NCI-H1092 treated with DMSO at 0.1 percent for 48 hours (cell line): Measurements from ENCODE around the gene PRKG2.
A peak's percentile ranks its signal among the peaks of the same experiment; 100 is the strongest.
"Not testable (repeated sequence)": the region's sequence is repeated elsewhere in the genome, so short reads cannot be mapped to it uniquely, and the experiment has no call there.

Experiments used
- DNase-seq: peaks from one replicate; lab custom pipeline; 2025; lab: John Stamatoyannopoulos, UW

PRKG2 gene, protein sequence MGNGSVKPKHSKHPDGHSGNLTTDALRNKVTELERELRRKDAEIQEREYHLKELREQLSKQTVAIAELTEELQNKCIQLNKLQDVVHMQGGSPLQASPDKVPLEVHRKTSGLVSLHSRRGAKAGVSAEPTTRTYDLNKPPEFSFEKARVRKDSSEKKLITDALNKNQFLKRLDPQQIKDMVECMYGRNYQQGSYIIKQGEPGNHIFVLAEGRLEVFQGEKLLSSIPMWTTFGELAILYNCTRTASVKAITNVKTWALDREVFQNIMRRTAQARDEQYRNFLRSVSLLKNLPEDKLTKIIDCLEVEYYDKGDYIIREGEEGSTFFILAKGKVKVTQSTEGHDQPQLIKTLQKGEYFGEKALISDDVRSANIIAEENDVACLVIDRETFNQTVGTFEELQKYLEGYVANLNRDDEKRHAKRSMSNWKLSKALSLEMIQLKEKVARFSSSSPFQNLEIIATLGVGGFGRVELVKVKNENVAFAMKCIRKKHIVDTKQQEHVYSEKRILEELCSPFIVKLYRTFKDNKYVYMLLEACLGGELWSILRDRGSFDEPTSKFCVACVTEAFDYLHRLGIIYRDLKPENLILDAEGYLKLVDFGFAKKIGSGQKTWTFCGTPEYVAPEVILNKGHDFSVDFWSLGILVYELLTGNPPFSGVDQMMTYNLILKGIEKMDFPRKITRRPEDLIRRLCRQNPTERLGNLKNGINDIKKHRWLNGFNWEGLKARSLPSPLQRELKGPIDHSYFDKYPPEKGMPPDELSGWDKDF

DNA sequence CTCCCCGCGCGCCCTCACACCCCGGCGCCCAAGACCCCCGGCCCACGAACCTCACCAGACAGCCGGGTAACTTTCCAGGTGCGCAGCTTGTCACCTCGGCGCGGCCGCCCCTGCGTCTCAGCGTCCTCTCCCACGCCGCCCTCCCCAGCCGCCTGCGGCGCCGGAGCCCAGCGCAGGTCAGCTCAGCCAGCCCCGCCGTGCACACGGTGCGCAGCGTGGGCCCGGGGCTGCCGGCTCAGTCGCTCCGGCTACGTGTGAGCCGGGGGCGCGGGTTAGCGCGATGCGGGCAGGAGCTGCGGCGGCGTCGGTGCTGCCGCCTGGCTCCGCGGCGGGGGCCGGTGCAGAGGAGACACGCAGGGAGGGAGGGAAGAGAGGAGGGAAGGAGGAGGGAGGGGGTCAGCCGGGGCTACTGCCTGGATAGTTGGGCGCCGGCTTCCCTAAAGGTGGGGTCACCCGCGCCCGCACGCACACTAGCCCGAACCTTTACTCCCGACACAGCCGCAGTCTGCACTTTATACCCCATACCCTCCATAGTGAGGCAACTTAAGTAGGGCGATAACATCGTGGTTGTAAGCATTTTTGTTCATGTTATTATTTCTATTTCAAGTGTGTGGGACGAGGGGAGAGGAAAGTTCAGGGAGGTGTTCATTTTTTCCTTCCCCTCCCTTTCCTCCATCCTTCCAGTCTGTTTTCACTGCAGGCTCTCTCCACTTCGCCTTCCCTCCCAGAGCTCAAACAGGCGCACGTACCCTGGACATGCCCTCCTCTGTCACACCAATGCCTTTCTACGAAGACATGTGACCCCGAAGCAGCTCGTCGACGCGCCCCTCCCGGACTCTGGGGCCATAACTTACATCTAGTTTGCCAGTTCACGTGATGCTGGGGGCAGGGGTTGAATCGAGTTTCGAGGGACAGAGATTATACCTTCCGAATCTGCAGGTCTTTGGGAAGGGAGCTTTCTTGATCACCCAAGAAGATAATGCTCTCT lies at the start of gene PRKG2:
Gene PRKG2, minus strand, starts transcription at position 342 of the 988 bp plus-strand sequence. CDS start 10,175 bp downstream, outside the sequence.
- peak; percentile 36 for DNase-seq

DNA sequence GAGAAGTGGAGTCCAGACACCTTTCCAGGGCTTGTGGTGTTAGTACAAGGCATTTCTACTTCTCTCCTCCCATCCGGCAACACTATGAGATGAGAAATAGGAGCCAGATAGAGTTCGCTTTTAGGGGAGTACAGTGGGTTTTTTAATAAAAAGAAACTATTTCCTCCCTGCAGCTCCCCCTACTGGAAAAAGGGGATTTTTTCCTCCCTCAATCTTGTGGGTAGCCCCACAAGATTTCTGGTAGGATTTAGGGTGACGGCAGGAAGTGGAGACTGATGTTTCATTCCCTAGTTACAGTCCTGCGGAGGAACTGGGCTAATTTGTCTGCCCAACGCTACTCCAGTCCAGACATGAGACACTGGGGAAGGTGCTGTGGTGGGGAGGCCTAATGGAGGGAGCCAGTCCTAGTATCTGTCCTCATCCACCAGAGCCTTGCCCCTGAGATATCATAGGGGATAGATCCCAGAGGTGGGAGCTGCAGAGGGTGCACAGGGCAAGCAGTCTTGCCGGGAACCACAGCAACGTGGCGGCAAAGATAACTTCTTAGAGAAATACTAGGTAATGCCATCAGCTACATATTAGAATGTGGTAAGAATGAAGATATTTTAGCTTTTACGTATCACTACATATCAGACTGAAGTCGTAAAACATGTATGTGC lies 45.5 kb upstream of the PRKG2 start:
- DNase-seq = no peak

DNA sequence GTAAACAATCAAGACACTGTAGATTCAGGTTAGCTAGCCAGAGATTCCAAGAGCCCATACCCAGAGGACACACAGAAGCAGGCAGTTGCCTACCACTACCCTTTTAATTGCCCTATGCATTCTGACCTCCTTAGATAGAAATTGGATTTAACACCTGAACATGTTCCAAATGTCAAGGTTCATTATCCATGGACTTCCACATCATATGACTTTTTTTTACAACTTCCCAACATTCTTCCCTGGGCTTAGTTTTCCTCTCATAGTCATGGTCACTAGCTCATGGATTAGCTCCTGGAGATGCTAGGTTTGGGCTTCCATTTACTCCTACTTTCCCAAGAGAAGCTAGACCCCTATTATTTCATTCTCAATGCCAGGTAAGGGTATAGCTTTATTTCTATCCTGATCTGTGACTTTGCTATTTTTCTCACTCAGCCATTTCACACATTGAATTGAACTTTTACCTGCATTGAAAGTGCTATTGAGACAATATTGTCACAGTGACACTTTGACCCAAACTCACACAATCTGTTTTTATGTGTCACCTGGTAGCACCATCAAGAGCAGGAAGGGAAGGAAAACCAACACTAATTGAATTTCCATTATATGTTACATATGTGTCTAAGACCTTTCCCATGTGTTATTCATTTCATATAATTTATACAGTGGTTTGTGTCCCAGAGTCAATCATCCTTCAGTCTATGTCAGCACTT lies 44.0 kb upstream of the PRKG2 start:
- no peak for DNase-seq

DNA sequence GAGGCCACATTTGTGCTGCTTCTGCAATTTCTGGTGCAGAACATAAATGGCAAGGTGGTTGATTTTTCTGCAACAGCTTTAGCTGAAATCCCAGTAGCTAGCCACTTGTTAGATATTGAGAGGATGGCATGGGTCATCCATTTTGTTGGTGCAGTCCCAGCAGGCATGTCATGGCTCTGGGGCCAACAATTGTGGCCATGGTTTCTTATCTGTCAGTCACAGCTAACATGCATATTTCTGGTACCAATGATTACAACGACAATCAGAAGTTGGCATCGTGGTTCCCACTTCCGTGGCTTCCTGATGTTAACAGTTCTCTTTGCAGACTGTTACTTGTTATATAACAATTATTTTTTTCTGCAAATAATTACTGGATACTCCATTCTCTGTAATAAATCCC lies 42.8 kb upstream of the PRKG2 start:
- DNase-seq = no peak

DNA sequence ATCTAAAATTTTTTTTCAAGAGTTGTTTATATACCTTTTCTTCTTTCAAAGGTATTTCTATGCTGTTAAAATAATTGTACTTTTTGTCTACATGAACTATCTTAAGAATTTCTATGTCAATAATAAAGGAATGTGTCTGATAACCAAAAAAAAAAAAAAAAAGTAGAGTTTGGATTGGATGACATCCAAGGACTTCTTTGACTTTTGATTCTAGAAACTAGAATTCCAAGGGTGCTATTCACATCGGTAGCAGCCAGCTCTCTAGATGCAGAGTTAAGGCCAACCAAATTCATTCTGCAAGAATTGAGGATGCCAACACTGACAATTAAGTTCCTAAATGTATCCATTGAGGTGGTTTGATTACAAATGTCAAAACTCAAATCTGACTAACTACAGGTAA lies 42.0 kb upstream of the PRKG2 start:
- no peak for DNase-seq

DNA sequence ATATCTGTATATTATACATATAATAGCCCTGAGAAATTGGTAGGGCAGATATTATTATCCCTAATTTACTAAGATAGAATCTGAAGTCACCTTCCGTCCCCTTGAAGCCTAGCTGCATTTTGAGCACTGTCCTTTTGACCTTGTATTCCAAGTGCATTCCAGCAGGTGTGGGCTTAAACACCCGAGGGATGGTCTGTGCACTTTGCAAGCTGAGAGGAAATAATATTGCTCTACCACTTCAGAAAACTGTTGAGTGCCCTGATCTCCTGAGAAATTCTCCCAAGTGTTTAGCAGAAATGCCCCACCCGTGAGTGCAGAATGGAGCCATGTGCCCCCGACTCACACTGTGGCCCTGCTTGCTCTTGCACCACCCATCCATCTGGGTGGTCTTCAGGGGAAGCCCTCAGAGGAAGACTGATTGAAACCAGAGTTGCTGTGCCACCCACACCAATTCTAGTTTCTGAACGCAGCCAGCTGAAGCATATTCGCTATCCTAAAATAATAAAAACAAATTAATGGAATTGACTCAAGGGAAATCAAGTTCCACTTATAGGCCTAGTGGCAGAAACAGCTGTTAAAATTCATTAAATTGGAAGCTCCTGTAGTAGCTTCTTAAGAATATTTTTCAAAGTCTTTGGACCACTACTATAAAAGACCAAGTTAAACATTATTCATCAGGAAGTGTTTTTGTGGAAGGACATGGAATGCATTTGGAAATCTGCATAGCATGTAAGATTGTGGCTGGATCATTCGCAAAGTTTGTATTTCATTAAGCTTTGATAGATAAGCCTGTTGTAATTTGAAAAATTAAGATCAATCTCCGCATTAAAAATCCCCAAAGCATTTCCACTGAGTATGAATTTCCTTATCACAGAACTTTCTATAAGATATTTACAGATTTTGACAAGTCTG lies 41.3 kb upstream of the PRKG2 start:
- DNase-seq = no peak

DNA sequence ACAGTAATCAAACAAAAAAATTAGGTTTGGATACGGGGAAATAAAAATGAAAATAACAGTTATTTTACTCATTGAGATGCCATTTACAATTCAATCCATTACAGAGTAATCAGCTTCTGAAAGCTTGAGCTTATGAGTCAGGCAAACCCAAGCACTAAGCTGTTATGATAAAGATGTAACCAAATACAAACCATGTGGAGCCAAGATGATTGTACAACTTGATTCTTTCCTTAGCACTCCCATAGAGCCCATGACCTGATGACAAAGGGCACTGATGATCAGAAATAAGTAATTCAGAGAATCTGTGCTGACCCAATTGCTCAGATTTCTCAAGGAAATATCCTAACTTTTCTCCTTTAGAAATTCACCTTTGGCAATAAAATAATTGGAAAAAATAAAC lies 40.5 kb upstream of the PRKG2 start:
- no peak for DNase-seq

DNA sequence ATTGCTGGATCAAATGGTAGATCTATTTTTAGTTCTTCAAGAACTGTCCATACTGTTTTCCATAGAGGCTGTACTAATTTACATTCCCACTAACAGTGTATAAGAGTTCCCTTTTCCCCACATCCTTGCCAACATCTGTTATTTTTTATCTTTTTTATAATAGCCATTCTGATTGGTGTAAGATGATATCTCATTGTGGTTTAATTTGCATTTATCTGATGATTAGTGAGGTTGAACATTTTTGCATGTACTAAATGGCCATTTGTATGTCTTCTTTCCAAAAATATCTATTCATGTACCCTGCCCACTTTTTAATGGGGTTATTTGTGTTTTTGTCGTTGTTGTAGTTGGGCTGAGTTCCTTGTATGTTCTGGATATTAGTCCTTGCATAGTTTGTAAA lies 35.4 kb upstream of the PRKG2 start:
- DNase-seq = no peak

DNA sequence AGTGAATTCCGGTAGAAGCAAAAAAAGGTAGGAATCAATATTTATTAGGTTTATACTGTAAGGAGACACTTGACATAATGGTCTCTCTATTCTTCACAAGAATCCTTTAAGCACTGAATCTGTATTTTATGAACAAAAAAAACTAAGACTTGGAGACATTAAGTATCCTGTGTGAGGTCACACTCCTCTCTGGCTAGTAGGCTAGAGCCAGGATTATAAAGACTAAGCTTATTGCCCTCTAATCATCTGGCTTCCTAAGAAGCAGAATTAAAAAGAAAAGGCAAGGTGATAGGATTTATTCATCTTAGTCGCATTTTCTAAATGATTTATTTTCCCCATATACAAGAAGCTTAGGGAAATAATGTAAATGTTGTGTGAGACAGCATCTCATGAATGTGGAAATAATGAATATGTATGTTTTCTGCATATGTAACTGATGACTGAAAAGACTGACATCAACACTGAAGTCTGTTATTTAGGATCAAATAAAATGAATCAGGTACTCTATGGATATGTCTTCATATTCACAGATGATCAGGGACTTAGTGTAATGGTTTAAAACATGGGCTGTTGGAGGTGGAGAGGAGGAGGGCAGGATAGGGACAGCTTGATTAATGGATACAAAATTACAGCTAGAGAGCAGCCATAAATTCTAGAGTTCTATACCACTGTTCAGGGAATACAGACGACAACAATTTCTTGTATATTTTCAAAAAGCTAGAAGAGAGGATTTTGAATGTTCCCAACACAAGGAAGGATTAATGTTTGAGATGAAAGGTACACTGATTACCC lies 30.4 kb upstream of the PRKG2 start:
- no peak for DNase-seq

DNA sequence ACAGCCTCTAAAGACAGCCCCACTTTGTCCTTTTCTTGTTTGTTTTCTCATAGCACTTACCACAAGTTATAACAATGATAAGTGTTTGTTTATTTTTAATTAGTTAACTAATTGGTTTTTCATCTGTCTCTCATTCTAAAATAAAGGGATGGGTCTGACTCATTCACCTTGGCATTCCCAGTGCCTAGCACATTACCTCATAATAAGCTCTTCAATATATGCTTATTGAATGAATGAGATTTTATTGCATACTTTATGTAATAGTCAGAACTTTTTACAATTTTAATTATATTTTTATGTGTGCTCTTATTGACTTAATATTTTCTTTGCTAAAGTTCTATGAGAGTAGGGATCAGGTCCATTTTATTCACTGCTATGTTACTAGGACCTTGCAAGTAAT lies 22.8 kb upstream of the PRKG2 start:
- no peak for DNase-seq

DNA sequence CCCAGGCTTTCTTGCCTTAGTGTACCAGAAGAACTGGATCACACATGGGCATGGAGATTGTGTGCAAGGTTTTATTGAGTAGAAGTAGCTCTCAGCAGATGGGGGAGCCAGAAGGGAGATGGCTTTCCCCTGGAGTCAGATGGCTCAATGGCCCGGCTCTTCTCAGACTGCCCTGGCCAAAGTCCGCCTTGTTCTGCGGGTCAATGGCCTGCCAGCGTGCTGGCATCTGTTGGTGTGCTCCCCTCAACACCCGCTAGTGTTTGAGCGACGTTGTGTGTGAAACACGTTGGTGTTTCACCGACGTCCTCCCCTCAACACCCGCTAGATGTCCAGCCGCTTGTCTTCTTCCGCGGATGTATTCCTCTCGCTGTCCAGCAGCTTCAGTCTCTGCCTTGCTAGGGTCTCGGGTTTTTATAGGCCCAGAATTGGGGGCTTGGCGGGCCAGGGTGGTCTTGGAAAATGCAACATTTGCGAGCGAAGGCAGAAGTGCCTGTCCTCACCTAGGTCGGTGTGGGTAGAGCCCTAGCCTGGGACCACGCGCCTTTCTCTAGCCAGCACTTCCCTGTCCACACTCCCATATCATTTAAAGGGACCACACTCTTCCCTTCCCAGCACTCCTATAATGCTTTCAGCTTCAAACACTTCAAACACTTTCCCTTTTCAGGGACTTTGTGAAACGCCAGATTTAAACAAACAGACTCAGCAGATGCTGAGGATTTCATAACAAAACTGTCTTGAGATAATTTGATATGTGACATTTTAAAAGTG lies 21.1 kb upstream of the PRKG2 start:
- DNase-seq = no peak

DNA sequence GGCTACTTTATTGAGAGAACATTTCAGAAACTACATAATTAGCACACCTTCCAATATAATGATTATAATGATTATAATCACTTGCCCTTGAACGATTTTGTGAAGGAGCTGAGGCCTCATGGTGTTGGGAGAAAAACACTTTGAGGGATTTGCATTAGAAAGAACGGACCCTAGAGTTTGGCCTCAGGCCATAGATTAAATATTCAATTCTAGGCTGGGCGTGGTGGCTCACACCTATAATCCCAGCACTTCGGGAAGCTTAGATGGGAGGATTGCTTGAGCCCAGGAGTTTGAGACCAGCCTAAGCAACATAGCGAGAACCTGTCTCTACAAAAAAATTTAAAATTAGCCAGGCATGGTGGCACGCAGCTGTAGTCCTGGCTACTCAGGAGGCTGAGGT lies 12.9 kb upstream of the PRKG2 start:
- DNase-seq = no peak

DNA sequence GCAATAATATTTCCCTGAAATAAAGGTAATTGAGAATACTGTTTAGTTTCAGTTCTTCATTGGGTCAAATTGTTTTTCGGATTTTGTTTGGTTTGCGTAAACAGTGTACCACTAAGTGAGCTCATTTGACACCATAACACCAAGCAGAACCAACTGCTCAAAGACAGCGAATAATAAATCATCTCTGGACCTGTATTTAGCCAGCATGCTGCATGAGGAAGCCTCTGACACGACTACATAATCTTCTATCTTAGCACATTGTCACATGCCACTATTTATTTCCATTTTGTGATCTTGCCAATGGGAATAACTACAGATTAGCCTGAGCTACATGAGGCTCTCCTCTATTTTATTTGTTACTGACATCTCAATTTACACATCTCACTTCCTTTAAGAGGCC lies 12.1 kb upstream of the PRKG2 start:
- no peak for DNase-seq

DNA sequence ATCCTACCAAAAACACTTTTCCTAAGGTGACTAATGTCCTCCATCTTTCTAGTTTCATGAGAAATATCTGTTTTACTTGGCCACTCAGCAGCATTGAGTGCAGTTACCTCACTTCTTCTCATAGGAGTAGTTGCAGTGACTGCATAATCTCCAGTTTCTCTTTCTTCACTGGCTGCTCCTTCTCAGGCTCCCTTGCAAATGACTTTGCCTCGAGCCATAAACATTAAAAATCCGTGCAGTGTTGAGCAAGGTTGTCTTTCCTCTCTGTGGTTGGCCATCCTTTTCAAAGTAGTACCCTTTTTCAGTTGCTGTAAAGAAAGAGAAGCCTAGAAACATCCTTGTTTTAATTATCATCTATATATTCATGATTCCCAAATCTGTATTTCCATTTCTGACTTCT lies 10.2 kb upstream of the PRKG2 start:
- DNase-seq = no peak

DNA sequence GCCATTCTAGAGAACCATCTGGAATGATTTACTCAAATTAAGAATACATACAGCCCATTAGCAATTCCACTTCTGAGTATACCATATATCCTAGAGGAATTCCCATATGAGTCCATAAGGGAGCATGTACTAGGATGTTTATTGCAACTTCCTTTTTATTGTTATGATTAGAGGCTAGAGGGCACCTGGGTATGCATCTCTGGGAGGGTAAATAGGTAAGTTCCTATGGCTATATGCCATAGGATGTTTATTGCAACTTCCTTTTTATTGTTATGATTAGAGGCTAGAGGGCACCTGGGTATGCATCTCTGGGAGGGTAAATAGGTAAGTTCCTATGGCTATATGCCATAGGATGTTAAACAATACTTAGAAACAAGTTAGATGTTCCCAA lies 7.1 kb upstream of the PRKG2 start:
- DNase-seq = not testable (repeated sequence)

DNA sequence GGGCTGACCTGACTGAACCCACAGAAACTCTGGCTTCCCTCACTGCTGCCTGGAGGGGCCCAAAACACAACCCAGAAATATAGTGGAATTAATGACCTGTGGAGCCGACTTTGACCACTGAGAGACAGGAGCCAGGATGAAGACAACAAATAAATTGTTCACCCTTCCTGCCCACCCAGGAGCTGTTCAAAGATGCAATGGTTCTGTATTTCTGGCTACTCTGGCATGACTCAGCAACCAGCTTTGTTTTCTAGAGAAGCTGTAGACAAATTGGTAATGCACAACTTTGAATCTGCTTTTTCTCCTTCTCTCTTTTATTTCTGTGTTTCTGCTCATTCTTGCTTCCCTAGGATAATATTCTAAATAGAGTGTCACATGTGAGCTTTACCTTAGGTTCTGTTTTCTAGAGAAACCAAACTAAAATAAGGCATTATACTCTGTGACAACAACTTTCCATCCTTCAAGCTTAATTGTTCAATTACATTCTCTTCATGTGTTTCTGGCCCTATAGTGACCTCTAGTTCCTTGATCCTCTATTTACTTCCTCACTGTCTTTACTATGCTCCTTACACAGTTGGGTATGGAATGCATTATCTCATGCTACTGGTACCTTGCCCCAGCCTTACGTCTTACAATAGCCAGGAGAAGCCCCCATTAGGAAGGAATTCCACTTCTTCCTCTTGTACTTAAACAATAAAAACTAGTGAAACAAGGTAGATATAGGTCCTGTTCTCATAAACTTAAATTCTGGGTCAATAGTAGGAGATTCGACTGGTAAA lies 6.5 kb upstream of the PRKG2 start:
- DNase-seq = no peak

DNA sequence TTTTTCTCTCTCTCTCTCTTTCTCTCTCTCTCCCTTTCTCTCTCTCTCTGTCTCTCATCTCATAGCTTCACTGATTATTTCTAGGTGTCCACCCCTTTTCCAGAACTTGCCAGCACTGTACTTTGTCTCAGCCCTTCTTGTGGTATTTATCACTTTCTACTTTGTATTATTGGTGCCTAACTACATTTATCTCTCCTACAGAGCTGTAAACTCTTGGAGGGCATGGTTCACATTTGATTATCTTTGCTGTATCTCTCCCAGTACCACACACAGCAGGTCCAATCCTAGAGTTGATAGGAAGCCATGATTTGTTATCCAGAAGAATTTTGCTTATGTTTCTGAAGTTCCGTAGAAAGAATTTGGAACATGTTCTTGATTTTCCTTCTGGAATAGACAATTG lies 5.2 kb upstream of the PRKG2 start:
- DNase-seq = no peak

DNA sequence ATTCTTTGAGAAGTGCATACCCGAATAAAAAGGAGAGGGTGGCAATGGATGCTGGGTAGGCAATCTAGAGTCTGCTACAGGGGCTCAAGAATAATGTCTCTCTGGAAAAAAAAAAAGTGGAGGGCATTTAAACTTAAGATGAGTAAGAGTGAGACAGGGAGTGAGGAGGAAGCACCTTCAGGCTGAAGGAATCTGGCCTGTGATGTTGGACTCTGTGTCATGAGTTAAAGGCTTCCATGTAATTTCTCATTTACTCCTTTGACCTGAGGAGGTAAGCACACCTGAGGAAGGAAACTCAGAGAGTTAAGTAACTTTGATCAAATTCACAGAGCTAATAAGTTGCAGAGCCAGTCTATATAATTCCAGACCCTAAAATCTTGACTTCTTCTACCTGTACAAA lies 3.2 kb upstream of the PRKG2 start:
- DNase-seq = no peak
